Astrocyte (in vitro differentiated cells and primary cell): ENCODE measurements around the gene TRAPPC12. TPM values are rescaled to one million over a fixed set of nuclear protein-coding genes. Genes with fewer than 3 reads are reported as not detected.
"Not testable (repeated sequence)": the region's sequence is repeated elsewhere in the genome, so short reads cannot be mapped to it uniquely, and the experiment has no call there.

Experiments used
- DNase-seq: peaks from one replicate; pipeline ENCODE4 v3.0.0-alpha.2; 2010; ENCODE audit warnings: low read depth
- FAIRE-seq: peaks from 2 replicates; lab custom pipeline; 2011; peaks lifted over from hg19 to GRCh38; lab: Jason Lieb, UNC
- H2AFZ ChIP-seq: 2 replicates; pipeline ENCODE4 v1.6.0; 2012; ENCODE audit warnings: low read depth, low read length, inconsistent platforms
- H3K27ac ChIP-seq: 2 replicates; pipeline ENCODE4 v1.5.1; 2011; ENCODE audit warnings: low read depth, low read length, inconsistent platforms
- H3K27me3 ChIP-seq: 2 replicates; pipeline ENCODE4 v1.6.0; 2011; ENCODE audit warnings: low read length, inconsistent platforms; ENCODE audit not compliant: insufficient read depth
- H3K36me3 ChIP-seq: 2 replicates; pipeline ENCODE4 v1.5.1; 2011; ENCODE audit warnings: low read length, inconsistent platforms; ENCODE audit not compliant: insufficient read depth
- H3K4me1 ChIP-seq: 2 replicates; pipeline ENCODE4 v1.5.1; 2011; ENCODE audit warnings: low read length, inconsistent platforms; ENCODE audit not compliant: insufficient read depth
- H3K4me2 ChIP-seq: 2 replicates; pipeline ENCODE4 v1.6.0; 2012; ENCODE audit warnings: low read length, inconsistent platforms
- H3K4me3 ChIP-seq: 2 replicates; pipeline ENCODE4 v1.5.1; 2011; ENCODE audit warnings: low read depth, mild to moderate bottlenecking, low read length, inconsistent platforms; ENCODE audit not compliant: insufficient read depth
- H3K79me2 ChIP-seq: 2 replicates; pipeline ENCODE4 v1.6.0; 2012; ENCODE audit warnings: mild to moderate bottlenecking, low read length, inconsistent platforms; ENCODE audit not compliant: insufficient read depth
- H3K9ac ChIP-seq: 2 replicates; pipeline ENCODE4 v1.6.0; 2012; ENCODE audit warnings: mild to moderate bottlenecking, low read length, inconsistent platforms
- H3K9me3 ChIP-seq: 2 replicates; pipeline ENCODE4 v1.5.1; 2012; ENCODE audit warnings: low read depth, mild to moderate bottlenecking, low read length, inconsistent platforms; ENCODE audit not compliant: insufficient read depth
- H4K20me1 ChIP-seq: 2 replicates; pipeline ENCODE4 v1.6.0; 2012; ENCODE audit warnings: low read length, inconsistent platforms; ENCODE audit not compliant: insufficient read depth
- H3K27ac Mint-ChIP-seq: one replicate; pipeline ENCODE4 v1.8.0; 2021; ENCODE audit warnings: mild to moderate bottlenecking, mixed read lengths; ENCODE audit not compliant: unreplicated experiment
- H3K27me3 Mint-ChIP-seq: one replicate; pipeline ENCODE4 v1.8.0; 2021; ENCODE audit warnings: low read depth, mixed read lengths; ENCODE audit not compliant: unreplicated experiment
- H3K36me3 Mint-ChIP-seq: one replicate; pipeline ENCODE4 v1.8.0; 2021; ENCODE audit warnings: low read depth, mixed read lengths; ENCODE audit not compliant: unreplicated experiment
- H3K4me1 Mint-ChIP-seq: one replicate; pipeline ENCODE4 v1.8.0; 2021; ENCODE audit warnings: low read depth, mixed read lengths; ENCODE audit not compliant: unreplicated experiment
- H3K4me3 Mint-ChIP-seq: one replicate; pipeline ENCODE4 v1.8.0; 2021; ENCODE audit warnings: mild to moderate bottlenecking, moderate library complexity, mixed read lengths; ENCODE audit not compliant: unreplicated experiment
- H3K9me3 Mint-ChIP-seq: one replicate; pipeline ENCODE4 v1.8.0; 2021; ENCODE audit warnings: mild to moderate bottlenecking, mixed read lengths; ENCODE audit not compliant: unreplicated experiment
- CTCF ChIP-seq: IDR thresholded peaks from 2 replicates; pipeline ENCODE4 v1.5.1; 2011; ENCODE audit warnings: low read depth, mild to moderate bottlenecking, inconsistent platforms, low read length, moderate library complexity; ENCODE audit not compliant: insufficient read depth
- EZH2 ChIP-seq: IDR thresholded peaks from 2 replicates; pipeline ENCODE4 v1.6.1; 2012; ENCODE audit warnings: mild to moderate bottlenecking, low read length, inconsistent platforms; ENCODE audit not compliant: insufficient read depth
- total RNA-seq: library from RNA; stranded (reverse); gene quantifications from 2 replicates; pipeline ENCODE4 v1.2.1, GENCODE V29; 2021

TRAPPC12 gene
- total RNA-seq, 1 donor from 2014 or later: 62.1 TPM

GRCh38 chr2:3355951-3356569 is 23.4 kb upstream of the TRAPPC12 start:
- no peaks in the 10 kb centered on the region for H3K9me3 ChIP-seq
- H3K79me2 ChIP-seq: peaks cover 25% of the 10 kb centered on the region
- peaks cover 42% of the 10 kb centered on the region for H4K20me1 ChIP-seq
- no peak for DNase-seq
- Mint-ChIP-seq H3K36me3 (peaks cover 14% of the 10 kb centered on the region), H3K9me3 (peaks cover 1% of the 10 kb centered on the region), H3K4me3 (no peak overlapping the region), H3K27ac (no peak overlapping the region), H3K4me1 (no peaks in the 10 kb centered on the region), H3K27me3 (no peaks in the 10 kb centered on the region)
- no peak overlapping the region for H2AFZ ChIP-seq
- H3K27me3 ChIP-seq: no peaks in the 10 kb centered on the region
- H3K27ac ChIP-seq: no peak overlapping the region
- H3K36me3 ChIP-seq: peaks cover 5% of the 10 kb centered on the region
- no peak overlapping the region for H3K4me3 ChIP-seq
- TF ChIP-seq CTCF: no peak
- TF ChIP-seq EZH2: no peak
- FAIRE-seq: no peak
- H3K9ac ChIP-seq: no peak overlapping the region
- H3K4me2 ChIP-seq: no peak overlapping the region
- no peaks in the 10 kb centered on the region for H3K4me1 ChIP-seq

GRCh38 chr2:3356799-3357198 is 22.7 kb upstream of the TRAPPC12 start:
- no peak for TF ChIP-seq CTCF
- no peak for TF ChIP-seq EZH2
- Histone ChIP-seq H3K9ac (no peak overlapping the region), H3K36me3 (peaks cover 5% of the 10 kb centered on the region), H3K79me2 (peaks cover 26% of the 10 kb centered on the region), H3K9me3 (no peaks in the 10 kb centered on the region), H3K27me3 (no peaks in the 10 kb centered on the region), H3K27ac (no peak overlapping the region), H3K4me2 (no peak overlapping the region), H2AFZ (no peak overlapping the region), H3K4me3 (no peak overlapping the region), H4K20me1 (peaks cover 49% of the 10 kb centered on the region), H3K4me1 (no peaks in the 10 kb centered on the region)
- no peak for FAIRE-seq
- Mint-ChIP-seq H3K36me3 (peaks cover 14% of the 10 kb centered on the region), H3K27ac (no peak overlapping the region), H3K4me1 (no peaks in the 10 kb centered on the region), H3K4me3 (no peak overlapping the region), H3K27me3 (no peaks in the 10 kb centered on the region), H3K9me3 (peaks cover 1% of the 10 kb centered on the region)
- no peak for DNase-seq

DNA sequence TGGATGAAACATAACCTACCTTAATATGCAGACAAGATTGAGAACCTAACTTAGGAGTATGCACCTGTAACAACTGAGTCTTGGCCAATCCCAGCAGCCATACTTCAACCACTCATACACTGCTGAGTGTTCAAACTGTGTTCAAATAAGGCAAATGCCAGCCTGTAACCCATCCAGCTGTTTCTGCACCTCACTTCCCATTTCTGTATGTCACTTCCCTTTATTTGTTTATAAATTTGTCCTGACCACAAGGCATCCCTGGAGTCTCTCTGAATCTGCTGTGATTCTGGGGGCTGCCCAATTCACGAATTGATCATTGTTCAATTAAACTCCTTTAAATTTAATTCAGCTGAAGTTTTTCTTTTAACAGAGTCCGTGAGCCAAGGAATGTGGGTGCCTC is 22.0 kb upstream of the TRAPPC12 start:
- H4K20me1 ChIP-seq: peaks cover 54% of the 10 kb centered on the region
- H3K36me3 Mint-ChIP-seq: peaks cover 12% of the 10 kb centered on the region
- not testable (repeated sequence) for H3K27me3 Mint-ChIP-seq

More for the DNA sequence above, 22.0 kb upstream of the TRAPPC12 start:
- DNase-seq, H3K4me3 Mint-ChIP-seq, H3K4me1 ChIP-seq, H3K36me3 ChIP-seq, H3K27ac Mint-ChIP-seq, H3K9ac ChIP-seq, H3K4me3 ChIP-seq, H3K27ac ChIP-seq, H3K4me1 Mint-ChIP-seq, FAIRE-seq, H2AFZ ChIP-seq, H3K9me3 ChIP-seq, H3K9me3 Mint-ChIP-seq, H3K4me2 ChIP-seq, H3K27me3 ChIP-seq: not testable (repeated sequence)
- H3K79me2 ChIP-seq: peaks cover 30% of the 10 kb centered on the region
